Liver (tissue), 9 donors: ENCODE data around the gene TMEM233. TPM values are rescaled to one million over a fixed set of nuclear protein-coding genes. Genes with fewer than 3 reads are reported as not detected.

Experiments
- DNase-seq: peaks from one replicate; pipeline ENCODE4 v3.0.0-alpha.2; 2017; ENCODE audit warnings: low spot score
- H3K27ac ChIP-seq, 2 donors: one replicate each; pipeline ENCODE4 v1.7.0; 2013; ENCODE audit warnings: inconsistent platforms in 2 of 2, low read length in 2 of 2, control low read depth in 1 of 2, low read depth in 1 of 2, mild to moderate bottlenecking in 1 of 2
- H3K27me3 ChIP-seq, 4 donors: one replicate each; pipeline versions ENCODE4 v1.6.1 to v1.7.0; 2013; ENCODE audit warnings: low read length in 3 of 4, inconsistent platforms in 1 of 4, mild to moderate bottlenecking in 1 of 4, moderate library complexity in 1 of 4; ENCODE audit not compliant: control insufficient read depth in 4 of 4, insufficient read depth in 4 of 4
- H3K36me3 ChIP-seq, 4 donors: one replicate each; pipeline versions ENCODE4 v1.6.1 to v1.7.0; 2013; ENCODE audit warnings: low read length in 3 of 4, mild to moderate bottlenecking in 3 of 4, low read depth in 1 of 4, moderate library complexity in 1 of 4; ENCODE audit not compliant: control insufficient read depth in 4 of 4, insufficient read depth in 3 of 4
- H3K4me1 ChIP-seq, 4 donors: one replicate each; pipeline versions ENCODE4 v1.6.1 to v1.7.0; 2013; ENCODE audit warnings: low read length in 3 of 4, mild to moderate bottlenecking in 3 of 4, moderate library complexity in 1 of 4; ENCODE audit not compliant: control insufficient read depth in 4 of 4, insufficient read depth in 4 of 4
- H3K4me3 ChIP-seq, 3 donors: one replicate each; pipeline versions ENCODE4 v1.6.1 to v1.7.0; 2013; ENCODE audit warnings: low read length in 3 of 3, control low read depth in 1 of 3, low read depth in 1 of 3, mild to moderate bottlenecking in 1 of 3
- H3K9ac ChIP-seq, 2 donors: one replicate each; pipeline ENCODE4 v1.7.0; 2013; ENCODE audit warnings: low read length in 2 of 2, mild to moderate bottlenecking in 2 of 2, moderate library complexity in 2 of 2, control low read depth in 1 of 2, low read depth in 1 of 2
- H3K9me3 ChIP-seq, 4 donors: one replicate each; pipeline versions ENCODE4 v1.6.1 to v1.7.0; 2013; ENCODE audit warnings: low read length in 3 of 4; ENCODE audit not compliant: control insufficient read depth in 4 of 4
- ATF3 ChIP-seq: IDR thresholded peaks from 2 replicates; pipeline ENCODE4 v1.6.1; 2016; ENCODE audit warnings: antibody characterized with exemption
- FOXA1 ChIP-seq: IDR thresholded peaks from 2 replicates; pipeline ENCODE4 v1.6.1; 2016; ENCODE audit warnings: antibody characterized with exemption
- GABPA ChIP-seq, 2 donors: IDR thresholded peaks in 1 of 2; conservative IDR thresholded peaks in 1 of 2; 2 replicates each; pipeline ENCODE4 v1.6.1; 2016; ENCODE audit warnings: antibody characterized with exemption in 2 of 2, mild to moderate bottlenecking in 1 of 2, moderate library complexity in 1 of 2
- HNF4A ChIP-seq, 2 donors: conservative IDR thresholded peaks; 2 replicates each; pipeline ENCODE4 v1.6.1; 2016; ENCODE audit warnings: antibody characterized with exemption in 2 of 2, mild to moderate bottlenecking in 2 of 2
- JUND ChIP-seq, 2 donors: IDR thresholded peaks; 2 replicates each; pipeline ENCODE4 v1.6.1; 2016; ENCODE audit warnings: antibody characterized with exemption in 2 of 2
- MAX ChIP-seq: IDR thresholded peaks from 2 replicates; pipeline ENCODE4 v1.6.1; 2016; ENCODE audit warnings: antibody characterized with exemption
- NR2F2 ChIP-seq: IDR thresholded peaks from 2 replicates; pipeline ENCODE4 v1.6.1; 2016; ENCODE audit warnings: antibody characterized with exemption
- RAD21 ChIP-seq, 2 donors: IDR thresholded peaks; 2 replicates each; pipeline ENCODE4 v1.6.1; 2016; ENCODE audit warnings: antibody characterized with exemption in 2 of 2, mild to moderate bottlenecking in 2 of 2
- RXRA ChIP-seq, 2 donors: IDR thresholded peaks; 2 replicates each; pipeline ENCODE4 v1.6.1; 2017 to 2018; ENCODE audit warnings: antibody characterized with exemption in 2 of 2, mild to moderate bottlenecking in 1 of 2
- TAF1 ChIP-seq: conservative IDR thresholded peaks from 2 replicates; pipeline ENCODE4 v1.6.1; 2016; ENCODE audit warnings: antibody characterized with exemption, mild to moderate bottlenecking
- YY1 ChIP-seq: IDR thresholded peaks from 2 replicates; pipeline ENCODE4 v1.6.1; 2016; ENCODE audit warnings: antibody characterized with exemption, mild to moderate bottlenecking
- ZBTB33 ChIP-seq: IDR thresholded peaks from 2 replicates; pipeline ENCODE4 v1.6.1; 2016; ENCODE audit warnings: antibody characterized with exemption
- WGBS: extraction: QIAGEN DNeasy Blood & Tissue Kit; methylation state at CpG from one replicate; pipeline ENCODE4 v1.1.7; 2013; 5-methylcytosine and 5-hydroxymethylcytosine counted together
- polyA plus RNA-seq, 2 donors: library from polyadenylated mRNA; stranded (reverse) in 1 of 2; unstranded in 1 of 2; fragments of 200-250 nt in 1 of 2; fragments of >200 nt in 1 of 2; fragmentation: Nextera tagmentation in 1 of 2; extraction: Ambion mirVana in 1 of 2; gene quantifications; one replicate each; pipeline versions ENCODE4 v1.2.1 to v1.2.3, GENCODE V29; 2013 to 2015
- total RNA-seq, 2 donors: library from RNA; depleted of rRNA; stranded (reverse); fragments of >200 nt; gene quantifications; one replicate each; pipeline ENCODE4 v1.2.3, GENCODE V29; 2014
- donor health status: healthy.
- donor health status: healthy.
- donor health status: healthy.
- donor health status: healthy.
- donor health status: healthy.

The TMEM233 gene
- total and polyA plus RNA-seq, 4 donors, result 0.05 to 0.17 (median 0.09) TPM

GRCh38 chr12:119576118-119576810 lies 17.3 kb upstream of the TMEM233 start (continued):
- TF ChIP-seq ZBTB33 (no peak), RXRA (IDR thresholded peaks at IDR 0.05) (no peak), TAF1 (no peak), GABPA (IDR thresholded peaks at IDR 0.05 in 1 of 2, conservative IDR thresholded peaks at IDR 0.05 in 1 of 2) (no peak), RAD21 (IDR thresholded peaks at IDR 0.05) (no peak), FOXA1 (no peak), ATF3 (no peak), JUND (IDR thresholded peaks at IDR 0.05) (no peak)

- Histone ChIP-seq H3K9ac (no peak overlapping the region), H3K4me1 (no peaks in the 10 kb centered on the region), H3K27ac (no peak overlapping the region), H3K4me3 (no peak overlapping the region), H3K36me3 (no peaks in the 10 kb centered on the region), H3K9me3 (no peaks in the 10 kb centered on the region), H3K27me3 (no peaks in the 10 kb centered on the region)
- no peak for DNase-seq
- no peak for TF ChIP-seq HNF4A (conservative IDR thresholded peaks at IDR 0.05)
- no peak for TF ChIP-seq MAX
- 52% methylated on average over 1 of the region's 1 CpG for WGBS
Observed at GRCh38 chr12:119576915-119577314, 16.7 kb upstream of the TMEM233 start.

- H3K36me3 ChIP-seq, result no peaks in the 10 kb centered on the region
- H3K4me3 ChIP-seq, result no peak overlapping the region
- WGBS, result 92% methylated on average over 2 of the region's 2 CpGs
- TF ChIP-seq ZBTB33 (no peak), YY1 (no peak), NR2F2 (no peak), RAD21 (IDR thresholded peaks at IDR 0.05) (no peak)
- no peak overlapping the region for H3K9ac ChIP-seq
- no peaks in the 10 kb centered on the region for H3K4me1 ChIP-seq
- no peak for DNase-seq
- no peak overlapping the region for H3K27ac ChIP-seq
- no peaks in the 10 kb centered on the region for H3K27me3 ChIP-seq
- no peaks in the 10 kb centered on the region for H3K9me3 ChIP-seq
Observed at GRCh38 chr12:119578112-119578511, 15.5 kb upstream of the TMEM233 start.
